Activated CD4-positive, alpha-beta T cell treated with anti-CD3 and anti-CD28 coated beads, Interleukin-2, Interleukin-4, amounts not matched to agents 100 ng/mL and 50 ng/mL, durations not matched to agents 16 hours and 8 hours (primary cell): ENCODE data around the gene VWF.
A peak's percentile ranks its signal among the peaks of the same experiment; 100 is the strongest.

Experiments used
- DNase-seq: peaks from one replicate; pipeline ENCODE4 v3.0.0-alpha.2; 2020; ENCODE audit warnings: low spot score

VWF gene

GRCh38 chr12:5977556-5977955 lies 146.9 kb downstream of the VWF start:
- DNase-seq: no peak

GRCh38 chr12:5976711-5977110 lies 147.8 kb downstream of the VWF start:
- DNase-seq: no peak

- no peak for DNase-seq
Measured at GRCh38 chr12:5976196-5976595, 148.3 kb downstream of the VWF start.

GRCh38 chr12:5973461-5974115 lies 150.9 kb downstream of the VWF start:
- no peak for DNase-seq

GRCh38 chr12:5972387-5972786 lies 152.1 kb downstream of the VWF start:
- no peak for DNase-seq

GRCh38 chr12:5971194-5971850 lies 153.1 kb downstream of the VWF start:
- DNase-seq: no peak

GRCh38 chr12:5969974-5970690 lies 154.3 kb downstream of the VWF start:
- DNase-seq: no peak

- DNase-seq: no peak
Measured at GRCh38 chr12:5969156-5969973, 155.1 kb downstream of the VWF start.

- DNase-seq: no peak
Measured at GRCh38 chr12:5967645-5968415, 156.6 kb downstream of the VWF start.

GRCh38 chr12:5966486-5967095 lies 157.9 kb downstream of the VWF start:
- DNase-seq: no peak

- peak; percentile 46 for DNase-seq
Measured at GRCh38 chr12:5965950-5966383, 158.5 kb downstream of the VWF start.

- no peak for DNase-seq
Measured at GRCh38 chr12:5964913-5965900, 159.3 kb downstream of the VWF start.

- DNase-seq: no peak
Measured at GRCh38 chr12:5963515-5963914, 161.0 kb downstream of the VWF start.

- no peak for DNase-seq
Measured at GRCh38 chr12:5960783-5961182, 163.7 kb downstream of the VWF start.

GRCh38 chr12:5956987-5957386 lies 167.5 kb downstream of the VWF start:
- no peak for DNase-seq

- no peak for DNase-seq
Measured at GRCh38 chr12:5954661-5955060, 169.8 kb downstream of the VWF start.

GRCh38 chr12:5953835-5954586 lies 170.5 kb downstream of the VWF start:
- DNase-seq: no peak

GRCh38 chr12:5952031-5952430 lies 172.4 kb downstream of the VWF start:
- DNase-seq: no peak

GRCh38 chr12:5948696-5949095 lies 175.8 kb downstream of the VWF start:
- DNase-seq: no peak
